Trophoblast cell (in vitro differentiated cells and primary cell): Measurements from ENCODE around the gene POLRMT.

ENCODE experiments used
- DNase-seq, 2 donors: peaks; one replicate each; pipeline ENCODE4 v3.0.0-alpha.2; 2016
- H2AFZ ChIP-seq: 2 replicates; pipeline ENCODE4 v1.6.1; 2013; ENCODE audit warnings: low read length, moderate library complexity, mild to moderate bottlenecking; ENCODE audit not compliant: insufficient read depth, poor library complexity
- H2AK5ac ChIP-seq: 2 replicates; pipeline ENCODE4 v1.6.1; 2013; ENCODE audit warnings: mild to moderate bottlenecking, low read length
- H2BK120ac ChIP-seq: 2 replicates; pipeline ENCODE4 v1.6.1; 2013; ENCODE audit warnings: low read length, mild to moderate bottlenecking, moderate library complexity; ENCODE audit not compliant: insufficient read depth, poor library complexity
- H2BK12ac ChIP-seq: 2 replicates; pipeline ENCODE4 v1.6.1; 2013; ENCODE audit warnings: mild to moderate bottlenecking, low read length, moderate library complexity
- H2BK5ac ChIP-seq: 2 replicates; pipeline ENCODE4 v1.6.1; 2013; ENCODE audit warnings: low read length, low read depth, moderate library complexity, mild to moderate bottlenecking; ENCODE audit not compliant: poor library complexity
- H3K14ac ChIP-seq: 2 replicates; pipeline ENCODE4 v1.6.1; 2013; ENCODE audit warnings: mild to moderate bottlenecking, low read length
- H3K18ac ChIP-seq: 2 replicates; pipeline ENCODE4 v1.6.1; 2013; ENCODE audit warnings: mild to moderate bottlenecking, low read length
- H3K23ac ChIP-seq: 2 replicates; pipeline ENCODE4 v1.6.1; 2013; ENCODE audit warnings: low read length
- H3K27ac ChIP-seq: 2 replicates; pipeline ENCODE4 v1.5.1; 2013; ENCODE audit warnings: low read depth, mild to moderate bottlenecking, inconsistent platforms, low read length, moderate library complexity
- H3K27me3 ChIP-seq: 2 replicates; pipeline ENCODE4 v1.6.1; 2013; ENCODE audit warnings: inconsistent platforms, mild to moderate bottlenecking, low read length, moderate library complexity; ENCODE audit not compliant: insufficient read depth
- H3K36me3 ChIP-seq, 2 experiments: 1 replicate in 1 of 2; 2 replicates in 1 of 2; pipeline ENCODE4 v1.6.1; 2013; ENCODE audit warnings: low read length in 2 of 2, mild to moderate bottlenecking in 2 of 2, moderate library complexity in 1 of 2; ENCODE audit not compliant: insufficient read depth in 2 of 2, control insufficient read depth in 1 of 2
- H3K4ac ChIP-seq: 2 replicates; pipeline ENCODE4 v1.6.1; 2013; ENCODE audit warnings: low read depth, mild to moderate bottlenecking, low read length, moderate library complexity
- H3K4me1 ChIP-seq, 2 experiments: 1 replicate in 1 of 2; 2 replicates in 1 of 2; pipeline ENCODE4 v1.6.1; 2013; ENCODE audit warnings: low read length in 2 of 2, mild to moderate bottlenecking in 2 of 2, moderate library complexity in 1 of 2; ENCODE audit not compliant: insufficient read depth in 2 of 2, control insufficient read depth in 1 of 2
- H3K4me2 ChIP-seq: 2 replicates; pipeline ENCODE4 v1.6.1; 2013; ENCODE audit warnings: inconsistent platforms, mild to moderate bottlenecking, low read length, moderate library complexity
- H3K4me3 ChIP-seq: 2 replicates; pipeline ENCODE4 v1.5.1; 2013; ENCODE audit warnings: mild to moderate bottlenecking, low read depth, low read length, inconsistent platforms
- H3K79me1 ChIP-seq: one replicate; pipeline ENCODE4 v1.6.1; 2013; ENCODE audit warnings: low read length
- H3K79me2 ChIP-seq: 2 replicates; pipeline ENCODE4 v1.6.1; 2013; ENCODE audit warnings: low read length, mild to moderate bottlenecking; ENCODE audit not compliant: control insufficient read depth, insufficient read depth, poor library complexity
- H3K9ac ChIP-seq: 2 replicates; pipeline ENCODE4 v1.6.1; 2013; ENCODE audit warnings: mild to moderate bottlenecking, low read length
- H3K9me3 ChIP-seq: 2 replicates; pipeline ENCODE4 v1.6.1; 2013; ENCODE audit warnings: low read depth, mild to moderate bottlenecking, control low read depth, inconsistent platforms, low read length; ENCODE audit not compliant: insufficient read depth
- H4K12ac ChIP-seq: 2 replicates; pipeline ENCODE4 v1.6.1; 2013; ENCODE audit warnings: low read depth, mild to moderate bottlenecking, low read length, moderate library complexity
- H4K8ac ChIP-seq: 2 replicates; pipeline ENCODE4 v1.6.1; 2013; ENCODE audit warnings: low read depth, mild to moderate bottlenecking, low read length, moderate library complexity
- H4K91ac ChIP-seq: one replicate; pipeline ENCODE4 v1.6.1; 2013; ENCODE audit warnings: low read depth, mild to moderate bottlenecking, low read length, moderate library complexity
- WGBS: extraction: QIAGEN DNeasy Blood & Tissue Kit; methylation state at CpG from one replicate; pipeline ENCODE4 v1.1.7; 2013; ENCODE audit warnings: missing lambda C conversion rate; ENCODE audit not compliant: insufficient read length, insufficient coverage; ENCODE audit errors: extremely low coverage; 5-methylcytosine and 5-hydroxymethylcytosine counted together

The POLRMT gene

DNA sequence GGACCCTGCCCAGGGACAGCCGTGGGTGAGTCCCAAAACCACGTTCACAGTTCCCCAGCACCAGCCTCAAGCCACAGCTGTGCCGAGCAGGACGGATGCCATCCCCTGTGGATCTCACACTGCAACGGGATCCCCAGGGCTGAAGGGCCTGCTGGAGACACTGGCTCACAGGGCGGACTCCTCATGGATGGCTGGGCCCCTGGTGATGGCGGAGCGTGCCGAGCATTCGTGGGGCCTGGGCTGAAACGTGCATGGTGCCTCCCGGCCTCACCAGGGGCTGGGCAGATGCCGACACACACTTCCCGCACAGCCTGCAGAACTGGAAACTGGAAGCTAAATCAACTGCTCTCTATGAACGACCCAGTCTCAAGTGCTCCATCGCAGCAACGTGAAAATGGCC, 20.1 kb upstream of the POLRMT start:
- H2AK5ac ChIP-seq: no peak overlapping the region
- no peak overlapping the region for H2BK12ac ChIP-seq
- no peak overlapping the region for H4K12ac ChIP-seq
- H3K4me2 ChIP-seq: no peak overlapping the region
- no peak overlapping the region for H4K8ac ChIP-seq
- no peak overlapping the region for H3K27ac ChIP-seq
- peaks cover 76 to 79% of the 10 kb centered on the region in 2 experiments for H3K36me3 ChIP-seq
- H2AFZ ChIP-seq: no peak overlapping the region
- H4K91ac ChIP-seq: no peak overlapping the region
- no peak overlapping the region for H3K18ac ChIP-seq
- WGBS: no CpG with 5 or more reads among the region's 17 CpGs
- no peak for DNase-seq
- H3K4me3 ChIP-seq: no peak overlapping the region
- H3K9ac ChIP-seq: no peak overlapping the region
- no peaks in the 10 kb centered on the region for H3K79me1 ChIP-seq
- no peak overlapping the region for H2BK120ac ChIP-seq
- peaks cover 27% of the 10 kb centered on the region for H3K79me2 ChIP-seq
- no peak overlapping the region for H2BK5ac ChIP-seq
- no peak overlapping the region for H3K14ac ChIP-seq
- no peak overlapping the region for H3K23ac ChIP-seq
- no peaks in the 10 kb centered on the region for H3K27me3 ChIP-seq
- peak overlapping the region; percentile 12 for H3K4ac ChIP-seq
- no peaks in the 10 kb centered on the region for H3K4me1 ChIP-seq
- H3K9me3 ChIP-seq: peaks cover 5% of the 10 kb centered on the region

DNA sequence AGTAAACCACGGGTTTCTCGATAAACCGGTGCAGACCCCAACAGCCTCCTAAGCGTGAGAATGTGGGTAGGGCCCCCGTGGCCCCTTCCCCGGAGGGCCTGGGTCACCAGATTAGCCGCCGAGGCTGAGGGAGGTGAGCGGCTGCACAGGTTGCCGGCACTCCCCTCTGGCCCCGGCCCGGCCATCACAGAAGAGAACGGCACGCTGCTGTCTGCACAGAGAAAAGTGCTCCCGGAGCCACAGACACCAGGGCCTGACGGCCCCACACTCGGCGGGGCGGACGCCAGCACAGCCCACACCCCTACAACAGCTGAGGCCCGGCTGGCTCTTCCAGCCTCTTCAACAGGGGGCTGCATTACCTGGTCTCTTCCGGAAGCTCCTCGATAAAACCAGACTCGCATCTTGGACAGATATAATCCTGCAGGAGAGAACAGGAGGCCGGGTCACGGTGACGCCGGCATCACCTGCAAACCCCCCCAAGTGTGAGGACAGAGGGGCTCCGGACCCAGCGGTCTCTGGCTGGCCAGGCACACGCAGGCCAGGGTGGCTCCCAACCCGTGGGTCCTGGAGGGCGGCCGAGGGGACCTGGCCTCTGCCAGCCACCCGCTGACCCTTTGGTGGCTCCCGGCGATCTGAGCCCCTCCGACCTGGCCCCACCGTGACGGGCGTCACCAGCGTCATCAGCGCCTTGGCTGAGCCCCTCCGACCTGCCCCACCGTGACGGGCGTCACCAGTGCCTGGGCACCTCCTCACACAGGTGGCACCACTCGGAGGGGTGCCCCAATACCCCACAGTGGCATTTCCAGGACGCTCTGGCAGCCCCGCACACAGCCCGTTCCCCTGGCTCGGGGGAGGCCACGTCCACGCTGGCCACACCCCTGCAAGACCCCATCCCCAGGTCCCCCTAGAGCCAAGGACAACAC, 19.4 kb upstream of the POLRMT start:
- Histone ChIP-seq H4K8ac (no peak overlapping the region), H2BK5ac (no peak overlapping the region), H3K4me2 (no peak overlapping the region), H3K9ac (no peak overlapping the region), H3K4ac (no peak overlapping the region), H4K91ac (no peak overlapping the region), H2BK12ac (no peak overlapping the region), H4K12ac (no peak overlapping the region), H3K4me3 (no peak overlapping the region), H3K79me1 (no peaks in the 10 kb centered on the region), H3K79me2 (peaks cover 20% of the 10 kb centered on the region), H3K14ac (no peak overlapping the region), H3K23ac (no peak overlapping the region), H3K9me3 (peaks cover 5% of the 10 kb centered on the region), H3K4me1 (no peaks in the 10 kb centered on the region), H2BK120ac (no peak overlapping the region), H3K36me3 (peaks cover 76 to 80% of the 10 kb centered on the region in 2 experiments), H2AFZ (no peak overlapping the region), H2AK5ac (no peak overlapping the region), H3K27ac (no peak overlapping the region), H3K18ac (no peak overlapping the region), H3K27me3 (no peaks in the 10 kb centered on the region)
- WGBS: no CpG with 5 or more reads among the region's 54 CpGs
- no peak for DNase-seq

DNA sequence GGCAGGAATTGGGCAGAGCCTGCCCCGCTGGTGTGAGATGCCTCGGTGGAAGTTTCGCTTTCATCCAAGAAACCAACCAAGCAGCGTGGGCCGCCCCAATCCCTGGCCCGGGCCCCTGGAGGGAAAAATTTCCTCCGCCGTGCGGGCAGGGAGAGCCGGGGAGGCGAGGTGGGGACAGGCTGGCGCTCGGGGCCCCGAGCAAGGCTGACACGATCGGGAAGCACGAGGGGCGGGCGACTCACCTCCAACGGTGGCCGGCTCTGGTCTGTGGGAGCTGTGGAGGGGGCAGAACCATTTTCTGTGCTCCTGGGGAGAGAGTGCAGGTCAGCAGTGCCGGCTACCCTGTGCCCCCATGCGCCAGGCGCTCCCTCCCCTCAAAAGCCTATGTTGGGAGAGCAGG, 18.7 kb upstream of the POLRMT start:
- H3K9ac ChIP-seq: no peak overlapping the region
- no peak overlapping the region for H3K27ac ChIP-seq
- no peak overlapping the region for H2BK5ac ChIP-seq
- no CpG with 5 or more reads among the region's 24 CpGs for whole genome bisulfite sequencing
- no peak overlapping the region for H4K12ac ChIP-seq
- no peak overlapping the region for H2AFZ ChIP-seq
- H4K8ac ChIP-seq: no peak overlapping the region
- peaks cover 75 to 80% of the 10 kb centered on the region in 2 experiments for H3K36me3 ChIP-seq
- no peak overlapping the region for H3K4me2 ChIP-seq
- H3K79me1 ChIP-seq: no peaks in the 10 kb centered on the region
- H3K4ac ChIP-seq: peak overlapping the region; percentile 25
- peaks cover 5% of the 10 kb centered on the region for H3K9me3 ChIP-seq
- no peak overlapping the region for H3K14ac ChIP-seq
- peaks cover 13% of the 10 kb centered on the region for H3K79me2 ChIP-seq
- H3K18ac ChIP-seq: no peak overlapping the region
- H3K4me1 ChIP-seq: no peaks in the 10 kb centered on the region
- no peak overlapping the region for H2BK12ac ChIP-seq
- H2BK120ac ChIP-seq: no peak overlapping the region
- no peak overlapping the region for H2AK5ac ChIP-seq
- no peak overlapping the region for H3K4me3 ChIP-seq
- no peaks in the 10 kb centered on the region for H3K27me3 ChIP-seq
- no peak overlapping the region for H4K91ac ChIP-seq
- no peak for DNase-seq
- H3K23ac ChIP-seq: no peak overlapping the region

DNA sequence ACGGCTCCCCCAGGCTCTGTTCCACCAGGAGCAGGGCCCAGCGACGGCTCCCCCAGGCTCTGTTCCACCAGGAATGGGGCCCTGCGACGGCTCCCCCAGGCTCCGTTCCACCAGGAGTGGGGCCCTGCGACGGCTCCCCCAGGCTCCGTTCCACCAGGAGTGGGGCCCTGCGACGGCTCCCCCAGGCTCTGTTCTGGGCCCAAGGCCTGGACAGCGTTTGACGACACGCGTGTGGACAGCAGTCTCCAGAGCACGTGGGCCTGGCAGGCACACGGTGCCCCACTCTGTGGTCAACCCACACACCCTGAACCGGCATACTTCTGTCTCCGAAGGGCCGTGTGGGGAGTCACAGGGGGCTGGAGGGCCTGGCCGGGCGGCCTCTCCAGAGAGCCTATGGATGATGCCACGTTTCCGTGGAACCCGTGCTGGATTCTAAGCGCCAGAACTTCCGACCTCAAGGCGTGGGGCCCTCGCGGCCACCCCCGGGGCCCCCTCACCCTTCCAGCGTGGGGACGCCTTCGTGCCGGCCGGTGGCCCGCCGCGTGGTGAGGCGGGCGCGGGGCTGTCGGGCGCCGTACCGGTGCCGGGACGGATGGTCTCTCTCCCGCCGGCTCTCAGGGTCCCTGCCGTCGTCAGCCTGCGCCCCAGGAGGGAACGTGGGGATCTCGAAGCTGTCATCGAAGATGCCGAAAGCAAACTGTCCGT, 17.9 kb upstream of the POLRMT start:
- Histone ChIP-seq H2BK5ac (no peak overlapping the region), H3K18ac (no peak overlapping the region), H2AK5ac (no peak overlapping the region), H4K8ac (no peak overlapping the region), H3K27ac (no peak overlapping the region), H4K12ac (no peak overlapping the region), H3K4me1 (no peaks in the 10 kb centered on the region), H2BK120ac (no peak overlapping the region), H3K27me3 (no peaks in the 10 kb centered on the region), H3K79me1 (no peaks in the 10 kb centered on the region), H3K9ac (no peak overlapping the region), H3K4me2 (no peak overlapping the region), H3K23ac (no peak overlapping the region), H3K14ac (no peak overlapping the region), H3K79me2 (peaks cover 8% of the 10 kb centered on the region), H2BK12ac (no peak overlapping the region), H2AFZ (no peak overlapping the region), H3K36me3 (peaks cover 81% of the 10 kb centered on the region in 2 experiments), H3K4me3 (no peak overlapping the region), H3K4ac (no peak overlapping the region), H4K91ac (no peak overlapping the region), H3K9me3 (peaks cover 5% of the 10 kb centered on the region)
- no peak for DNase-seq
- no CpG with 5 or more reads among the region's 58 CpGs for WGBS
